Uterus (tissue), 4 donors: ENCODE measurements around the gene MAN2A2. TPM values are rescaled to one million over a fixed set of nuclear protein-coding genes. Genes with fewer than 3 reads are reported as not detected.

ENCODE experiments used
- DNase-seq, 2 donors: peaks; one replicate each; pipeline ENCODE4 v3.0.0-alpha.2; 2019 to 2020
- H3K27ac ChIP-seq, 2 donors: fragments of 200-600 bp; sonication (generic); 1 replicate in 1 of 2; 2 replicates in 1 of 2; pipeline ENCODE4 v1.5.1; 2016 to 2018
- H3K27me3 ChIP-seq, 2 donors: fragments of 200-600 bp; sonication (generic); one replicate each; pipeline ENCODE4 v1.5.1; 2018 to 2019; ENCODE audit warnings: control low read depth in 1 of 2
- H3K36me3 ChIP-seq, 2 donors: fragments of 200-600 bp; sonication (generic); one replicate each; pipeline ENCODE4 v1.5.1; 2019; ENCODE audit warnings: control low read depth in 1 of 2
- H3K4me1 ChIP-seq, 2 donors: fragments of 200-600 bp; sonication (generic); one replicate each; pipeline ENCODE4 v1.5.1; 2018 to 2019; ENCODE audit warnings: control low read depth in 1 of 2
- H3K4me3 ChIP-seq, 2 donors: fragments of 200-600 bp; sonication (generic); 1 replicate in 1 of 2; 2 replicates in 1 of 2; pipeline ENCODE4 v1.5.1; 2018 to 2019; ENCODE audit warnings: mild to moderate bottlenecking in 1 of 2
- H3K9me3 ChIP-seq, 2 donors: fragments of 200-600 bp; sonication (generic); one replicate each; pipeline ENCODE4 v1.5.1; 2019; ENCODE audit warnings: control low read depth in 1 of 2
- CTCF ChIP-seq, 4 experiments: fragments of 200-600 bp in 2 of 4; fragments of 450-650 bp in 2 of 4; sonication (generic) in 2 of 4; IDR thresholded peaks; one replicate each; pipeline ENCODE4 v1.5.1; 2016 to 2019; ENCODE audit warnings: antibody characterized with exemption in 4 of 4, mild to moderate bottlenecking in 2 of 4, moderate library complexity in 1 of 4
- POLR2A ChIP-seq, 2 donors: fragments of 450-650 bp; IDR thresholded peaks; one replicate each; pipeline ENCODE4 v1.6.1; 2016; ENCODE audit warnings: antibody characterized with exemption in 2 of 2, mild to moderate bottlenecking in 1 of 2, moderate library complexity in 1 of 2
- intact Hi-C: fragments of 100-400 bp; cut with DNase I; formaldehyde crosslinking; loops from one replicate; pipeline ENCODE4 v1.15.1; 2023; ENCODE audit warnings: low total_unique reads
- total RNA-seq, 4 donors: library from RNA; depleted of rRNA in 3 of 4; stranded (reverse); fragments of >200 nt in 3 of 4; gene quantifications; one replicate each; pipeline versions ENCODE4 v1.1.0 to v1.2.4, GENCODE V29; 2014 to 2023
- donor health status: DM: yes; HTN: yes; CAD: no.

Gene MAN2A2
- total RNA-seq, 4 donors from 2014 or later: 15.9 to 92.0 (median 19.8) TPM

DNA sequence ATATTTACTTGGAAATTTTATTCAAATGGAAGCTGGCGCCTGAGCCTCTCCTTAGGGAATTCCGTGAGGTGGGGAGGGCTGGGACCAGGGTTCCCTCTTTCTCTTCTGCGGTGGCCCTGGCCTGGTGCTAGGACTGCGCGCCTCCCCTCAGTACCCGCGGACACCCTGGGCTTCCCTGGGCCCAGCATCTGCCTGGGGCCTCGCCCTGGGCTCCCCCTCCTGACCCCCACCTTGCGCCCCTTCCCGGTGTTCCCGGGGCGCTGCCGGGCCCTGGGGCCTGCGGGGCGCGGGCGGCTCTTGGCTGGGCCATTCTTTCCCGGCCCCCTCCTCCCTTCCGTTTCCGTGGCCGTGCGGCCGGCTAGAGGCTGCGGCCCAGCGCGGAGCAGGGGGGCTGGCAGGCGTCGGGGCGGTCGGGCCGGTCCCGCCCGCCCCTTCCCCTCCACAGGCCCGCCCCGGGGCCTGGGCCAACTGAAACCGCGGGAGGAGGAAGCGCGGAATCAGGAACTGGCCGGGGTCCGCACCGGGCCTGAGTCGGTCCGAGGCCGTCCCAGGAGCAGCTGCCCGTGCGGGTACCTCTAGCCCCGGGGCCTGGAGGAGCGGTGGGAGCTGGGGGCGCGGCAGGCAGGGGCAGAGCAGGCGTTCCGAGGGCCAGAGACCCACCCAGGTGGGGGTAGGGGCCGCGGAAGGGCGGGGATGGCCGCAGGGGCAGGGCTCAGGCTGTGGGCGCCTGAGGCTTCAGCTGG lies 19.0 kb upstream of the MAN2A2 start, which contains the start of gene FES:
Gene FES (plus strand): TSS at position 529 of the 743 bp plus-strand sequence. CDS start 542 bp downstream, outside the sequence.
- H3K27ac ChIP-seq: peak within 1 kb of the TSS; percentile 96
- H3K4me1 ChIP-seq: peaks cover 0 to 12% of the 10 kb centered on the region in 2 donors
- no peaks in the 10 kb centered on the region for H3K27me3 ChIP-seq
- H3K9me3 ChIP-seq: no peaks in the 10 kb centered on the region
- no peaks in the 10 kb centered on the region for H3K36me3 ChIP-seq
- H3K4me3 ChIP-seq: peak within 1 kb of the TSS; percentile 49 to 65
- TF ChIP-seq POLR2A (IDR thresholded peaks at IDR 0.05) (peak; percentile 64 to 74), CTCF (IDR thresholded peaks at IDR 0.05) (no peak)
- DNase-seq: peak; percentile 63 to 77
- intact Hi-C loops: loop anchor here (10.0 kb wide), 1 partner anchor 169 kb away; the partner anchor contains the start of gene BLM

- TF ChIP-seq POLR2A (IDR thresholded peaks at IDR 0.05) (no peak), CTCF (IDR thresholded peaks at IDR 0.05) (no peak)
- Histone ChIP-seq H3K4me3 (peak overlapping the region; percentile 49 to 65), H3K36me3 (no peaks in the 10 kb centered on the region), H3K27ac (peak overlapping the region; percentile 96), H3K9me3 (no peaks in the 10 kb centered on the region), H3K4me1 (peaks cover 0 to 12% of the 10 kb centered on the region in 2 donors), H3K27me3 (no peaks in the 10 kb centered on the region)
- DNase-seq: no peak
- intact Hi-C loops: loop anchor here (5.0 to 10.0 kb wide), 2 partner anchors 170 to 238 kb away; partner anchors contain the start of gene BLM
Observed at GRCh38 chr15:90884719-90885431, 18.2 kb upstream of the MAN2A2 start.

DNA sequence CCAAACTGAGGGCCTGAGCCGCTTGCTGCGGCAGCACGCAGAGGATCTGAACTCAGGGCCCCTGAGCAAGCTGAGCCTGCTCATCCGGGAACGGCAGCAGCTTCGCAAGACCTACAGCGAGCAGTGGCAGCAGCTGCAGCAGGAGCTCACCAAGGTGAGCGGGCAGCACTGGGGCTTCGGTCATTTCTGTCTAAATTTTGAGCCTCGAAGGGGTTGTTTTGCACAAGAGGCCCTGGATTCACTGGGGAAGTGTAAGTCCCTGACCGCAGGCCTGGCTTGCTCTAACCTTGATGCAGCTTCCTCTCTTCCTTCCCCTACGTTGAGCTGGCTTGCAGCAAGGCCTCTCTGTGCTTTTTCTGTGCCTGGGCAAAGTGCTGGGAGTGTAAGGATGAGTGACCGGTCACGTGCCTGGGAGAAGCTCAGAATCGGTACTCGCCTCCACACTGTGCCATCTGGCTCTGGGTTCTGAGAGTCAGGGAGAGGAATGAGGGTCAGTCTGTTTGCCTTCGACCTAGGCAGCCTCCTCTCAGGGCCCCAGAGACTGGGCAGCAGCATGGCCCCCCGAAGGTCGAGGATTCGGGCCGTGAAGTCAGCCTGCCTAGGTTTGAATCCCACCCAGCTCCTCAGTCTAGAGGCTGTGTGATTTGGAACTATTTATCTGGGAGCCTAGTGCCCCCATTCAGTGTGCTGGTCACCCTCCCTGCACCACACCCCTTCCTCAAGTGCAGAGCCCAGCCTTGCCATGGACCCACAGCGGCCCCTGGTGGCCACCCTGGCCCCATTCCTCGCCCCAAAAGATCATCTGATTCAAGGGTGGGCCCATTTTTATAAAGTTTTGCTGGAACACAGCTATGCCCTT lies 17.4 kb upstream of the MAN2A2 start:
- peak; percentile 79 to 81 for DNase-seq
- intact Hi-C loops: loop anchor here (5.0 to 10.0 kb wide), 2 partner anchors 171 to 238 kb away; partner anchors contain the start of gene BLM
- H3K27me3 ChIP-seq: no peaks in the 10 kb centered on the region
- peak overlapping the region; percentile 3 to 49 for H3K4me3 ChIP-seq
- H3K9me3 ChIP-seq: no peaks in the 10 kb centered on the region
- H3K36me3 ChIP-seq: no peaks in the 10 kb centered on the region
- peak overlapping the region; percentile 96 for H3K27ac ChIP-seq
- H3K4me1 ChIP-seq: peaks cover 0 to 12% of the 10 kb centered on the region in 2 donors
- TF ChIP-seq POLR2A (IDR thresholded peaks at IDR 0.05) (no peak), CTCF (IDR thresholded peaks at IDR 0.05) (peak; percentile 92 to 99 (median 96))

DNA sequence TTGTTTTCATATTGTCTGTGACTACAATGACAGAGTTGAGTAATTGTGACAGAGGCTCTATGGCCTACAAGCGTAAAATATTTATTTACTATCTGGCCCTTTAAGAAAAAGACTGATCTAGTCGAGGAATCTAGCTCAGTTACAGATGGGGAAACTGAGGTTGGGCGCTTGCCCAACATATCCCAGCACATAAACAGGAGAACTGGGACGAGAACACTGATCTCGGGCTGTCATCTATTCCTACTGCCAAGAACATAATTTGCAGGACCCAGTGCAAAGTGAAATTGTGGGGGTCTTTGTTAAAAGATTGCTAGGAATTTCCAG lies 16.8 kb upstream of the MAN2A2 start:
- H3K27ac ChIP-seq: peak overlapping the region; percentile 96
- H3K27me3 ChIP-seq: no peaks in the 10 kb centered on the region
- H3K4me1 ChIP-seq: peaks cover 0 to 12% of the 10 kb centered on the region in 2 donors
- TF ChIP-seq CTCF (IDR thresholded peaks at IDR 0.05): no peak
- no peak overlapping the region for H3K4me3 ChIP-seq
- intact Hi-C loops: loop anchor here (5.0 to 10.0 kb wide), 2 partner anchors 171 to 239 kb away; partner anchors contain the start of gene BLM
- no peaks in the 10 kb centered on the region for H3K36me3 ChIP-seq
- DNase-seq: no peak
- H3K9me3 ChIP-seq: no peaks in the 10 kb centered on the region
